Right forelimb (tissue), 1 donor: Measurements from ENCODE around the gene LRP1.

Source experiments
- DNase-seq: peaks from one replicate; pipeline ENCODE4 v3.0.0-alpha.2; 2018

The LRP1 gene

GRCh38 chr12:57215065-57215464 lies 86.8 kb downstream of the LRP1 start:
- no peak for DNase-seq

GRCh38 chr12:57215668-57216013 lies 87.4 kb downstream of the LRP1 start:
- DNase-seq: no peak

- DNase-seq: no peak
These were observed 88.0 kb downstream of the LRP1 start, which contains the start of gene NXPH4 for GRCh38 chr12:57216014-57216911. NXPH4 (plus strand) TSS chr12:57216794; CDS start chr12:57216970, 176 bp downstream.

- DNase-seq: peak; percentile 62
These were observed 88.9 kb downstream of the LRP1 start for GRCh38 chr12:57216921-57217879.

- no peak for DNase-seq
These were observed 90.0 kb downstream of the LRP1 start for GRCh38 chr12:57218030-57218853.

- no peak for DNase-seq
These were observed 91.1 kb downstream of the LRP1 start for GRCh38 chr12:57219205-57219992.

GRCh38 chr12:57219993-57220754 lies 91.9 kb downstream of the LRP1 start:
- no peak for DNase-seq

GRCh38 chr12:57220770-57221168 lies 92.5 kb downstream of the LRP1 start:
- DNase-seq: no peak

- DNase-seq: no peak
These were observed 93.1 kb downstream of the LRP1 start for GRCh38 chr12:57221169-57221917.

GRCh38 chr12:57222286-57223190 lies 94.3 kb downstream of the LRP1 start:
- no peak for DNase-seq

GRCh38 chr12:57223191-57224165 lies 95.2 kb downstream of the LRP1 start:
- no peak for DNase-seq

GRCh38 chr12:57224278-57224972 lies 96.1 kb downstream of the LRP1 start:
- no peak for DNase-seq

GRCh38 chr12:57224973-57225679 lies 96.8 kb downstream of the LRP1 start:
- no peak for DNase-seq

GRCh38 chr12:57225680-57226210 lies 97.5 kb downstream of the LRP1 start:
- no peak for DNase-seq

GRCh38 chr12:57226588-57227314 lies 98.5 kb downstream of the LRP1 start:
- no peak for DNase-seq
